Kidney (tissue), 14 donors: Measurements from ENCODE around the gene FCN1. TPM values are rescaled to one million over a fixed set of nuclear protein-coding genes. Genes with fewer than 3 reads are reported as not detected.
A peak's percentile ranks its signal among the peaks of the same experiment; 100 is the strongest.

Source experiments
- DNase-seq, 5 donors: peaks; one replicate each; pipeline ENCODE4 v3.0.0-alpha.2; 2013 to 2020
- FAIRE-seq: peaks from 2 replicates; lab custom pipeline; 2012; peaks lifted over from hg19 to GRCh38; lab: Jason Lieb, UNC
- H3K27ac ChIP-seq, 2 donors: one replicate each; pipeline ENCODE4 v1.7.0; 2013; ENCODE audit warnings: low read depth in 2 of 2, low read length in 2 of 2, inconsistent platforms in 1 of 2
- H3K27me3 ChIP-seq: one replicate; pipeline ENCODE4 v1.7.1; 2013; ENCODE audit warnings: low read length, inconsistent platforms; ENCODE audit not compliant: control insufficient read depth, insufficient read depth
- H3K36me3 ChIP-seq, 3 donors: one replicate each; pipeline versions ENCODE4 v1.7.0 to v1.7.1; 2013; ENCODE audit warnings: low read length in 3 of 3, control low read depth in 1 of 3, inconsistent platforms in 1 of 3; ENCODE audit not compliant: insufficient read depth in 3 of 3, control insufficient read depth in 2 of 3
- H3K4me1 ChIP-seq, 3 donors: one replicate each; pipeline versions ENCODE4 v1.7.0 to v1.7.1; 2013; ENCODE audit warnings: low read length in 3 of 3, inconsistent platforms in 1 of 3, low read depth in 1 of 3; ENCODE audit not compliant: control insufficient read depth in 2 of 3, insufficient read depth in 2 of 3
- H3K4me3 ChIP-seq, 3 donors: one replicate each; pipeline versions ENCODE4 v1.7.0 to v1.8.1; 2013; ENCODE audit warnings: low read length in 3 of 3, control low read depth in 1 of 3, inconsistent platforms in 1 of 3
- H3K9ac ChIP-seq, 3 donors: one replicate each; pipeline versions ENCODE4 v1.7.0 to v1.7.1; 2013; ENCODE audit warnings: low read length in 3 of 3, control low read depth in 1 of 3, inconsistent platforms in 1 of 3
- H3K9me3 ChIP-seq, 3 donors: one replicate each; pipeline versions ENCODE4 v1.7.0 to v1.7.1; 2013; ENCODE audit warnings: low read length in 3 of 3, control low read depth in 1 of 3, inconsistent platforms in 1 of 3; ENCODE audit not compliant: control insufficient read depth in 2 of 3, insufficient read depth in 1 of 3
- CTCF ChIP-seq: IDR thresholded peaks from 3 replicates; pipeline ENCODE4 v1.5.1; 2012; ENCODE audit warnings: mild to moderate bottlenecking, moderate library complexity, borderline replicate concordance; ENCODE audit not compliant: insufficient read depth; ENCODE audit errors: extremely low read depth
- intact Hi-C: fragments of 100-400 bp; cut with DNase I; formaldehyde crosslinking; loops from one replicate; pipeline ENCODE4 v1.11.1; 2022
- polyA plus RNA-seq: library from polyadenylated mRNA; stranded (reverse); fragments of 350-450 nt; fragmentation: Illumina TruSeq; extraction: RNeasy Lipid Tissue Mini Kit (QIAGEN cat#74804); gene quantifications from one replicate; pipeline ENCODE4 v1.2.3, GENCODE V29; 2014; ENCODE audit warnings: low read depth, low replicate concordance; ENCODE audit not compliant: insufficient read depth
- total RNA-seq: library from RNA; stranded (reverse); fragmentation: NEBNext Ultra II Directional; extraction: Animal tissue kit (Norgen Biotek cat#: 25700); gene quantifications from one replicate; pipeline ENCODE4 v1.2.1, GENCODE V29; 2021
- donor health status: control.
- donor health status: control.
- donor health status: control.
- donor health status: control.
- donor health status: control.
- donor health status: DM: yes; HTN: yes; CAD: no.
- donor health status: Normal renal cell carcinoma (clear cell type).

FCN1 gene
- total and polyA plus RNA-seq, 2 donors from 2014 or later: 3.2 to 13.0 TPM

GRCh38 chr9:134896834-134897583 lies 20.7 kb downstream of the FCN1 start:
- no peaks in the 10 kb centered on the region for H3K27me3 ChIP-seq
- H3K27ac ChIP-seq: peak overlapping the region; percentile 25 to 64
- intact Hi-C loops: no loop called here
- H3K4me3 ChIP-seq: no peak overlapping the region
- H3K9ac ChIP-seq: no peak overlapping the region
- no peaks in the 10 kb centered on the region for H3K4me1 ChIP-seq
- H3K36me3 ChIP-seq: no peaks in the 10 kb centered on the region
- peaks cover 0 to 6% (median 2%) of the 10 kb centered on the region in 3 donors for H3K9me3 ChIP-seq
- TF ChIP-seq CTCF: no peak
- DNase-seq (no peak), FAIRE-seq (no peak)

- no peak for TF ChIP-seq CTCF
- peak overlapping the region in 1 of 2 donors; percentile 64 for H3K27ac ChIP-seq
- H3K4me3 ChIP-seq: no peak overlapping the region
- H3K9me3 ChIP-seq: peaks cover 0 to 6% (median 2%) of the 10 kb centered on the region in 3 donors
- intact Hi-C loops: no loop called here
- no peaks in the 10 kb centered on the region for H3K36me3 ChIP-seq
- DNase-seq: peak in 2 of 5 donors; percentile 9 to 48
- no peak overlapping the region for H3K9ac ChIP-seq
- no peaks in the 10 kb centered on the region for H3K27me3 ChIP-seq
- no peaks in the 10 kb centered on the region for H3K4me1 ChIP-seq
- FAIRE-seq: no peak
Observed at GRCh38 chr9:134895908-134896833, 21.5 kb downstream of the FCN1 start.

- no peak overlapping the region for H3K9ac ChIP-seq
- FAIRE-seq (no peak), DNase-seq (no peak)
- no peaks in the 10 kb centered on the region for H3K27me3 ChIP-seq
- peaks cover 0 to 6% (median 2%) of the 10 kb centered on the region in 3 donors for H3K9me3 ChIP-seq
- TF ChIP-seq CTCF: no peak
- no peaks in the 10 kb centered on the region for H3K4me1 ChIP-seq
- no peaks in the 10 kb centered on the region for H3K36me3 ChIP-seq
- intact Hi-C loops: no loop called here
- H3K4me3 ChIP-seq: no peak overlapping the region
- no peak overlapping the region for H3K27ac ChIP-seq
Observed at GRCh38 chr9:134895567-134895907, 22.2 kb downstream of the FCN1 start.
